ENCODE data around the gene BAIAP2. TPM values are rescaled to one million over a fixed set of nuclear protein-coding genes. Genes with fewer than 3 reads are reported as not detected.

Gene BAIAP2
- total RNA-seq, 1 donor: 27.5 TPM

GRCh38 chr17:81049973-81050551 is 15.1 kb downstream of the BAIAP2 start:
- no peak overlapping the region for H3K4me3 ChIP-seq (ENCODE audit: low read depth, low read length)
- DNase-seq (ENCODE audit: low read depth): no peak
- TF ChIP-seq CTCF (IDR thresholded peaks at IDR 0.05; ENCODE audit: insufficient read depth, low read length): no peak

GRCh38 chr17:81050645-81051625 is 16.0 kb downstream of the BAIAP2 start:
- no peak overlapping the region for H3K4me3 ChIP-seq (ENCODE audit: low read depth, low read length)
- no peak for TF ChIP-seq CTCF (IDR thresholded peaks at IDR 0.05; ENCODE audit: insufficient read depth, low read length)

GRCh38 chr17:81052199-81052997 is 17.4 kb downstream of the BAIAP2 start:
- no peak overlapping the region for H3K4me3 ChIP-seq (ENCODE audit: low read depth, low read length)
- no peak for TF ChIP-seq CTCF (IDR thresholded peaks at IDR 0.05; ENCODE audit: insufficient read depth, low read length)
- no peak for DNase-seq (ENCODE audit: low read depth)

More at GRCh38 chr17:81050645-81051625, 16.0 kb downstream of the BAIAP2 start:
- no peak for DNase-seq (ENCODE audit: low read depth)

GRCh38 chr17:81053041-81053970 is 18.4 kb downstream of the BAIAP2 start:
- no peak for DNase-seq (ENCODE audit: low read depth)
- no peak overlapping the region for H3K4me3 ChIP-seq (ENCODE audit: low read depth, low read length)
- no peak for TF ChIP-seq CTCF (IDR thresholded peaks at IDR 0.05; ENCODE audit: insufficient read depth, low read length)

- no peak for TF ChIP-seq CTCF (IDR thresholded peaks at IDR 0.05; ENCODE audit: insufficient read depth, low read length)
- DNase-seq (ENCODE audit: low read depth): no peak
Measured at GRCh38 chr17:81054308-81054707, 19.4 kb downstream of the BAIAP2 start.

More at GRCh38 chr17:81054308-81054707, 19.4 kb downstream of the BAIAP2 start:
- H3K4me3 ChIP-seq (ENCODE audit: low read depth, low read length): no peak overlapping the region

Measured in fibroblast of the aortic adventitia (primary cell).